Stimulated activated CD4-positive, alpha-beta T cell treated with anti-CD3 and anti-CD28 coated beads, Interleukin-4, amount 100 ng/mL, for 48 hours (primary cell): ENCODE results near the gene NEK9.
"Not testable (repeated sequence)": the region's sequence is repeated elsewhere in the genome, so short reads cannot be mapped to it uniquely, and the experiment has no call there.

Experiments
- DNase-seq, 2 donors: peaks; one replicate each; pipeline ENCODE4 v3.0.0-alpha.2; 2020; ENCODE audit warnings: low read depth in 2 of 2

The NEK9 gene

GRCh38 chr14:75126679-75127473, at the start of gene NEK9:
Gene NEK9, minus strand, starts transcription at chr14:75127048. Its CDS starts 127 bp downstream, at chr14:75126921.
- peak; percentile 82 to 90 for DNase-seq

- peak; percentile 83 to 91 for DNase-seq
These were observed 49.4 kb upstream of the NEK9 start, which contains the start of gene TMED10 for GRCh38 chr14:75176142-75176820. Gene TMED10, minus strand, starts transcription at chr14:75176612. Its CDS starts 33 bp downstream, at chr14:75176579.

GRCh38 chr14:75175677-75176141, 48.9 kb upstream of the NEK9 start:
- DNase-seq: no peak

GRCh38 chr14:75174066-75174465, 47.2 kb upstream of the NEK9 start:
- no peak for DNase-seq

- DNase-seq: no peak
These were observed 43.9 kb upstream of the NEK9 start for GRCh38 chr14:75170772-75171171.

GRCh38 chr14:75168586-75169335, 41.9 kb upstream of the NEK9 start:
- DNase-seq: no peak

GRCh38 chr14:75167325-75167724, 40.5 kb upstream of the NEK9 start:
- DNase-seq: no peak

- DNase-seq: no peak
These were observed 38.9 kb upstream of the NEK9 start for GRCh38 chr14:75165586-75166391.

- DNase-seq: no peak
These were observed 38.0 kb upstream of the NEK9 start for GRCh38 chr14:75164809-75165208.

GRCh38 chr14:75163677-75164076, 36.8 kb upstream of the NEK9 start:
- no peak for DNase-seq

GRCh38 chr14:75162631-75163030, 35.8 kb upstream of the NEK9 start:
- DNase-seq: no peak

- no peak for DNase-seq
These were observed 32.2 kb upstream of the NEK9 start for GRCh38 chr14:75158843-75159614.

GRCh38 chr14:75156901-75157300, 30.1 kb upstream of the NEK9 start:
- no peak for DNase-seq

- no peak for DNase-seq
These were observed 29.3 kb upstream of the NEK9 start for GRCh38 chr14:75156111-75156510.

- DNase-seq: no peak
These were observed 28.3 kb upstream of the NEK9 start for GRCh38 chr14:75155169-75155568.

GRCh38 chr14:75153295-75153694, 26.4 kb upstream of the NEK9 start:
- no peak for DNase-seq

GRCh38 chr14:75151851-75152250, 25.0 kb upstream of the NEK9 start:
- no peak for DNase-seq

- not testable (repeated sequence) for DNase-seq
These were observed 23.8 kb upstream of the NEK9 start for GRCh38 chr14:75150637-75151036.

- no peak for DNase-seq
These were observed 23.3 kb upstream of the NEK9 start for GRCh38 chr14:75150150-75150549.

- no peak for DNase-seq
These were observed 20.7 kb upstream of the NEK9 start for GRCh38 chr14:75147423-75148071.
